WTC11 (cell line): Measurements from ENCODE around the gene COL2A1. TPM values are rescaled to one million over a fixed set of nuclear protein-coding genes. Genes with fewer than 3 reads are reported as not detected.

ENCODE experiments used
- ATAC-seq: fragments of 200-7000 bp; cut with Tn5 transposase; 2 replicates; pipeline ENCODE4 v1.10.0; 2021; ENCODE audit warnings: mild to moderate bottlenecking, moderate library complexity
- CTCF ChIA-PET: fragments of 300-600 bp; sonication (Branson Sonifier 250); formaldehyde crosslinking; loops from one replicate; lab custom pipeline; 2021; ENCODE audit warnings: antibody characterized with exemption; lab: Charles Lee
- POLR2A ChIA-PET: fragments of 350-600 bp; sonication (Branson Sonifier 250); formaldehyde crosslinking; loops from one replicate; lab custom pipeline; 2021; ENCODE audit warnings: antibody characterized with exemption; lab: Charles Lee
- DNase-seq: peaks from one replicate; pipeline ENCODE4 v3.0.0; 2021; ENCODE audit warnings: low spot score
- H3K27ac Mint-ChIP-seq: 2 replicates; pipeline ENCODE4 v1.8.0; 2021; ENCODE audit warnings: mixed read lengths
- H3K27me3 Mint-ChIP-seq: 2 replicates; pipeline ENCODE4 v1.8.0; 2021; ENCODE audit warnings: low read depth, mild to moderate bottlenecking, moderate library complexity, mixed read lengths
- H3K36me3 Mint-ChIP-seq: 2 replicates; pipeline ENCODE4 v1.8.0; 2021; ENCODE audit warnings: mixed read lengths
- H3K4me1 Mint-ChIP-seq: 2 replicates; pipeline ENCODE4 v1.8.0; 2022; ENCODE audit warnings: mixed read lengths
- H3K4me3 Mint-ChIP-seq: 2 replicates; pipeline ENCODE4 v1.8.0; 2021; ENCODE audit warnings: mild to moderate bottlenecking, moderate library complexity, mixed read lengths
- H3K9me3 Mint-ChIP-seq: 2 replicates; pipeline ENCODE4 v1.8.0; 2021; ENCODE audit warnings: mixed read lengths
- FOXK1 ChIP-seq: sonication (generic); formaldehyde crosslinking; IDR thresholded peaks from 2 replicates; pipeline ENCODE4 v1.8.0; 2022; ENCODE audit warnings: mild to moderate bottlenecking, moderate library complexity, missing genetic modification reagents
- GTF2I ChIP-seq: fragments of 250-450 bp; sonication (Bioruptor Pico); conservative IDR thresholded peaks from 2 replicates; pipeline ENCODE4 v1.4.0; 2021; ENCODE audit warnings: mild to moderate bottlenecking
- HMGA2 ChIP-seq: fragments of 250-450 bp; sonication (Bioruptor Pico); IDR thresholded peaks from 2 replicates; pipeline ENCODE4 v1.4.0; 2021; ENCODE audit warnings: mild to moderate bottlenecking, moderate library complexity
- IRF2 ChIP-seq: sonication (generic); formaldehyde crosslinking; IDR thresholded peaks from 2 replicates; pipeline ENCODE4 v1.8.0; 2022; ENCODE audit warnings: low read depth, missing genetic modification reagents, borderline replicate concordance
- MYBL2 ChIP-seq: sonication (generic); formaldehyde crosslinking; IDR thresholded peaks from 2 replicates; pipeline ENCODE4 v1.8.1; 2023; ENCODE audit warnings: mild to moderate bottlenecking, moderate library complexity, missing genetic modification reagents
- NR1H2 ChIP-seq: sonication (generic); formaldehyde crosslinking; IDR thresholded peaks from 2 replicates; pipeline ENCODE4 v1.9.0; 2021; ENCODE audit warnings: mild to moderate bottlenecking, moderate library complexity, missing genetic modification reagents
- RORB ChIP-seq: fragments of 250-450 bp; sonication (Bioruptor Pico); IDR thresholded peaks from 2 replicates; pipeline ENCODE4 v1.9.0; 2021; ENCODE audit warnings: mild to moderate bottlenecking
- SMAD4 ChIP-seq: sonication (generic); formaldehyde crosslinking; IDR thresholded peaks from 2 replicates; pipeline ENCODE4 v1.8.0; 2022; ENCODE audit warnings: mild to moderate bottlenecking, missing genetic modification reagents
- SP1 ChIP-seq: sonication (generic); formaldehyde crosslinking; conservative IDR thresholded peaks from 2 replicates; pipeline ENCODE4 v1.8.1; 2022; ENCODE audit warnings: missing genetic modification reagents
- ZNF317 ChIP-seq: sonication (generic); formaldehyde crosslinking; IDR thresholded peaks from 2 replicates; pipeline ENCODE4 v1.8.1; 2023; ENCODE audit warnings: low read depth, mild to moderate bottlenecking, moderate library complexity, missing genetic modification reagents, borderline replicate concordance
- total RNA-seq: library from RNA; stranded (reverse); gene quantifications from 3 replicates; pipeline ENCODE4 v1.2.3, GENCODE V29; 2021
- TF ChIP-seq, protein P1 (sequence below): sonication (generic); formaldehyde crosslinking; IDR thresholded peaks from 2 replicates; pipeline ENCODE4 v1.8.1; 2023; ENCODE audit warnings: mild to moderate bottlenecking, missing genetic modification reagents, moderate library complexity
- TF ChIP-seq, protein P2 (sequence below): fragments of 200-600 bp; IDR thresholded peaks from 2 replicates; pipeline ENCODE4 v1.8.0; 2022; ENCODE audit warnings: antibody characterized with exemption
- TF ChIP-seq, protein P3 (sequence below): sonication (generic); formaldehyde crosslinking; IDR thresholded peaks from 2 replicates; pipeline ENCODE4 v1.8.1; 2023; ENCODE audit warnings: mild to moderate bottlenecking, moderate library complexity, missing genetic modification reagents
- TF ChIP-seq, protein P4 (sequence below): sonication (generic); formaldehyde crosslinking; IDR thresholded peaks from 2 replicates; pipeline ENCODE4 v1.8.1; 2022; ENCODE audit warnings: mild to moderate bottlenecking, missing genetic modification reagents, moderate library complexity, borderline replicate concordance
- TF ChIP-seq, protein P5 (sequence below): fragments of 250-450 bp; sonication (Bioruptor Pico); IDR thresholded peaks from 2 replicates; pipeline ENCODE4 v1.9.0; 2021; ENCODE audit warnings: mild to moderate bottlenecking
- TF ChIP-seq, protein P6 (sequence below): sonication (generic); formaldehyde crosslinking; IDR thresholded peaks from 2 replicates; pipeline ENCODE4 v1.8.1; 2023; ENCODE audit warnings: mild to moderate bottlenecking, missing genetic modification reagents, borderline replicate concordance
- TF ChIP-seq, protein P7 (sequence below): sonication (generic); formaldehyde crosslinking; IDR thresholded peaks from 2 replicates; pipeline ENCODE4 v1.8.1; 2023; ENCODE audit warnings: mild to moderate bottlenecking, missing genetic modification reagents, moderate library complexity
- TF ChIP-seq, protein P8 (sequence below): fragments of 250-450 bp; sonication (Bioruptor Pico); IDR thresholded peaks from 2 replicates; pipeline ENCODE4 v2.1.2; 2022; ENCODE audit warnings: mild to moderate bottlenecking, moderate library complexity
- TF ChIP-seq, protein P9 (sequence below): fragments of 250-450 bp; sonication (Bioruptor Pico); IDR thresholded peaks from 2 replicates; pipeline ENCODE4 v1.9.0; 2021; ENCODE audit warnings: mild to moderate bottlenecking

Gene COL2A1
- total RNA-seq, 1 experiment from 2014 or later: 20.9 TPM

DNA sequence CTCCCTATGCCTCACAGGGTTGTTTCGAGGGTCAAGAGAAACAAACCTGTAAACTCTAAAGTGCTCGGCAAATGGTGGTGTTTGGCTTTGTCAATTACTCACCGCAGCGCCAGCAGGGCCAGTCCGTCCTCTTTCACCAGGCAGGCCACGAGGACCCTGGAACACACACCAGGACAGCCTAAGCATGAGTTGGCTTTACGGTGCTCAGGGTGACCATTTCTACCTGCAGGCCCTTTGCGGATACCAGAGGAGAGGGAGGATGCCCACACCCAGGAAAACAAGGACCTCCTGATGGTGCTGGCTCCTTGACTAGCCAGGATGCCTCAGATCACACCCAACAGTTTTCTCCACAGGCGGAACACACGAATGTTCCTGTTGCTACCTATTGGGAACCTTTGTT is 11.5 kb downstream of the COL2A1 start (continued):
- TF ChIP-seq, protein P1, sequence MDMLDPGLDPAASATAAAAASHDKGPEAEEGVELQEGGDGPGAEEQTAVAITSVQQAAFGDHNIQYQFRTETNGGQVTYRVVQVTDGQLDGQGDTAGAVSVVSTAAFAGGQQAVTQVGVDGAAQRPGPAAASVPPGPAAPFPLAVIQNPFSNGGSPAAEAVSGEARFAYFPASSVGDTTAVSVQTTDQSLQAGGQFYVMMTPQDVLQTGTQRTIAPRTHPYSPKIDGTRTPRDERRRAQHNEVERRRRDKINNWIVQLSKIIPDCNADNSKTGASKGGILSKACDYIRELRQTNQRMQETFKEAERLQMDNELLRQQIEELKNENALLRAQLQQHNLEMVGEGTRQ: no peak
- no peak for TF ChIP-seq HMGA2 (CRISPR knock-in tag)
- TF ChIP-seq SMAD4: no peak
- TF ChIP-seq, protein P2, sequence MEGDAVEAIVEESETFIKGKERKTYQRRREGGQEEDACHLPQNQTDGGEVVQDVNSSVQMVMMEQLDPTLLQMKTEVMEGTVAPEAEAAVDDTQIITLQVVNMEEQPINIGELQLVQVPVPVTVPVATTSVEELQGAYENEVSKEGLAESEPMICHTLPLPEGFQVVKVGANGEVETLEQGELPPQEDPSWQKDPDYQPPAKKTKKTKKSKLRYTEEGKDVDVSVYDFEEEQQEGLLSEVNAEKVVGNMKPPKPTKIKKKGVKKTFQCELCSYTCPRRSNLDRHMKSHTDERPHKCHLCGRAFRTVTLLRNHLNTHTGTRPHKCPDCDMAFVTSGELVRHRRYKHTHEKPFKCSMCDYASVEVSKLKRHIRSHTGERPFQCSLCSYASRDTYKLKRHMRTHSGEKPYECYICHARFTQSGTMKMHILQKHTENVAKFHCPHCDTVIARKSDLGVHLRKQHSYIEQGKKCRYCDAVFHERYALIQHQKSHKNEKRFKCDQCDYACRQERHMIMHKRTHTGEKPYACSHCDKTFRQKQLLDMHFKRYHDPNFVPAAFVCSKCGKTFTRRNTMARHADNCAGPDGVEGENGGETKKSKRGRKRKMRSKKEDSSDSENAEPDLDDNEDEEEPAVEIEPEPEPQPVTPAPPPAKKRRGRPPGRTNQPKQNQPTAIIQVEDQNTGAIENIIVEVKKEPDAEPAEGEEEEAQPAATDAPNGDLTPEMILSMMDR: no peak
- no peak for TF ChIP-seq IRF2 (CRISPR knock-in tag)
- TF ChIP-seq FOXK1: no peak
- TF ChIP-seq, protein P3, sequence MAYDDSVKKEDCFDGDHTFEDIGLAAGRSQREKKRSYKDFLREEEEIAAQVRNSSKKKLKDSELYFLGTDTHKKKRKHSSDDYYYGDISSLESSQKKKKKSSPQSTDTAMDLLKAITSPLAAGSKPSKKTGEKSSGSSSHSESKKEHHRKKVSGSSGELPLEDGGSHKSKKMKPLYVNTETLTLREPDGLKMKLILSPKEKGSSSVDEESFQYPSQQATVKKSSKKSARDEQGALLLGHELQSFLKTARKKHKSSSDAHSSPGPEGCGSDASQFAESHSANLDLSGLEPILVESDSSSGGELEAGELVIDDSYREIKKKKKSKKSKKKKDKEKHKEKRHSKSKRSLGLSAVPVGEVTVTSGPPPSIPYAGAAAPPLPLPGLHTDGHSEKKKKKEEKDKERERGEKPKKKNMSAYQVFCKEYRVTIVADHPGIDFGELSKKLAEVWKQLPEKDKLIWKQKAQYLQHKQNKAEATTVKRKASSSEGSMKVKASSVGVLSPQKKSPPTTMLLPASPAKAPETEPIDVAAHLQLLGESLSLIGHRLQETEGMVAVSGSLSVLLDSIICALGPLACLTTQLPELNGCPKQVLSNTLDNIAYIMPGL: no peak
- TF ChIP-seq ZNF317: no peak
- TF ChIP-seq, all 79 proteins: peak for 0

DNA sequence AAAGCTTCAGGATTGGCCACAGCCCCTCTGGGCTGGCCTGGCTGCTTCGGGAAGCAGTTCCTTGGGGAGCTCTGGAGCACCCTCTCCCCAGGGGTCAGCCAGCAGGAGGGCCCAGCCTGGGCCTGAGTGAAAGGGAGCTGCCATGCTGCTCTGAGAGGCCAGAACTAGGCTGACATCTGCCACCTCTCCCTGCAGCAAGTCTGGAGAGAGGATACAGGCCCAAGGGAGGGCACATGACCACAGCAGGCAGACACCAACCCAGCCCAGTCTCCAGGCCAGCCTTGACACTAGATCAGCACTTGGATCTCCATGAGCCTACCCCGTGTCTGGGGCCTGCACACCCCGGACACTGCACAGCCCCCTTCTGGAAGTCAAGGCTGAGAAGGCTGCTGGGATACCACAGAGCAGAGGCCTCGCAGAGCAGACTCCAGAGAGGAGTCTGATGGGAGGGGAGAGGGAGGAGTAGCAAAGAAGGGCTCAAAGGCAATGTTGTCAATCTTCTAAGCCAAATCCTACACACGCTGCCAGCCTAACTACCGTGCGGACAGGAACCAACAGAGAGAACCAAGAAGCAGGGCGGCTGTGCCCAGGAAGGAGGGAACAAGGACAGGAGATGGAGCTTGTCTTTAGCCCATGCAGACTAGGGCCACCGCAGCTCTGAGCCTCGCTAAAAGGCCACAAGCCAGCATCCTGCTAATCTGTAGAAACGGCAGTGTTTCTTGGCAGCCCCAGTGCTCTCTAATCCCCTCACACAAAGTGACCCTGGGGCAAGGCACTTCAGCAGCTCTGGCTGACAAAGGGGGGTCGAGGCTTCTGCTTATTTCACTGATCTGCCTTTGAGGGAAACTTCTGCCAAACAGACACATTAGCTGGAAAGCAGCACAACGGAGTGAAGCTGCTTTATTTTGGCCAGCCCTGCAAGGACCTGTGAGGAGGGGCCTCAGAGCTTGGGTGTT is 12.9 kb downstream of the COL2A1 start:
- ChIA-PET POLR2A (no interaction called here), CTCF (interaction anchor here (1.0 to 2.4 kb wide), 6 partner anchors 28 to 152 kb away, joined by 3 to 8 read pairs (median 4); partner anchors contain the start of gene TMEM106C)
- DNase-seq (no peak), ATAC-seq (no peak)
- peaks cover 11% of the 10 kb centered on the region for H3K4me1 Mint-ChIP-seq
- no peaks in the 10 kb centered on the region for H3K9me3 Mint-ChIP-seq
- TF ChIP-seq, protein P4, sequence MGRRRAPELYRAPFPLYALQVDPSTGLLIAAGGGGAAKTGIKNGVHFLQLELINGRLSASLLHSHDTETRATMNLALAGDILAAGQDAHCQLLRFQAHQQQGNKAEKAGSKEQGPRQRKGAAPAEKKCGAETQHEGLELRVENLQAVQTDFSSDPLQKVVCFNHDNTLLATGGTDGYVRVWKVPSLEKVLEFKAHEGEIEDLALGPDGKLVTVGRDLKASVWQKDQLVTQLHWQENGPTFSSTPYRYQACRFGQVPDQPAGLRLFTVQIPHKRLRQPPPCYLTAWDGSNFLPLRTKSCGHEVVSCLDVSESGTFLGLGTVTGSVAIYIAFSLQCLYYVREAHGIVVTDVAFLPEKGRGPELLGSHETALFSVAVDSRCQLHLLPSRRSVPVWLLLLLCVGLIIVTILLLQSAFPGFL (CRISPR knock-in tag): no peak
- TF ChIP-seq, protein P5, sequence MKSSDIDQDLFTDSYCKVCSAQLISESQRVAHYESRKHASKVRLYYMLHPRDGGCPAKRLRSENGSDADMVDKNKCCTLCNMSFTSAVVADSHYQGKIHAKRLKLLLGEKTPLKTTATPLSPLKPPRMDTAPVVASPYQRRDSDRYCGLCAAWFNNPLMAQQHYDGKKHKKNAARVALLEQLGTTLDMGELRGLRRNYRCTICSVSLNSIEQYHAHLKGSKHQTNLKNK (CRISPR knock-in tag): no peak
- TF ChIP-seq SP1 (no peak), RORB (CRISPR knock-in tag) (no peak), SMAD4 (no peak), MYBL2 (CRISPR knock-in tag) (no peak), GTF2I (CRISPR knock-in tag) (no peak), NR1H2 (CRISPR knock-in tag) (no peak)
- TF ChIP-seq, protein P6, sequence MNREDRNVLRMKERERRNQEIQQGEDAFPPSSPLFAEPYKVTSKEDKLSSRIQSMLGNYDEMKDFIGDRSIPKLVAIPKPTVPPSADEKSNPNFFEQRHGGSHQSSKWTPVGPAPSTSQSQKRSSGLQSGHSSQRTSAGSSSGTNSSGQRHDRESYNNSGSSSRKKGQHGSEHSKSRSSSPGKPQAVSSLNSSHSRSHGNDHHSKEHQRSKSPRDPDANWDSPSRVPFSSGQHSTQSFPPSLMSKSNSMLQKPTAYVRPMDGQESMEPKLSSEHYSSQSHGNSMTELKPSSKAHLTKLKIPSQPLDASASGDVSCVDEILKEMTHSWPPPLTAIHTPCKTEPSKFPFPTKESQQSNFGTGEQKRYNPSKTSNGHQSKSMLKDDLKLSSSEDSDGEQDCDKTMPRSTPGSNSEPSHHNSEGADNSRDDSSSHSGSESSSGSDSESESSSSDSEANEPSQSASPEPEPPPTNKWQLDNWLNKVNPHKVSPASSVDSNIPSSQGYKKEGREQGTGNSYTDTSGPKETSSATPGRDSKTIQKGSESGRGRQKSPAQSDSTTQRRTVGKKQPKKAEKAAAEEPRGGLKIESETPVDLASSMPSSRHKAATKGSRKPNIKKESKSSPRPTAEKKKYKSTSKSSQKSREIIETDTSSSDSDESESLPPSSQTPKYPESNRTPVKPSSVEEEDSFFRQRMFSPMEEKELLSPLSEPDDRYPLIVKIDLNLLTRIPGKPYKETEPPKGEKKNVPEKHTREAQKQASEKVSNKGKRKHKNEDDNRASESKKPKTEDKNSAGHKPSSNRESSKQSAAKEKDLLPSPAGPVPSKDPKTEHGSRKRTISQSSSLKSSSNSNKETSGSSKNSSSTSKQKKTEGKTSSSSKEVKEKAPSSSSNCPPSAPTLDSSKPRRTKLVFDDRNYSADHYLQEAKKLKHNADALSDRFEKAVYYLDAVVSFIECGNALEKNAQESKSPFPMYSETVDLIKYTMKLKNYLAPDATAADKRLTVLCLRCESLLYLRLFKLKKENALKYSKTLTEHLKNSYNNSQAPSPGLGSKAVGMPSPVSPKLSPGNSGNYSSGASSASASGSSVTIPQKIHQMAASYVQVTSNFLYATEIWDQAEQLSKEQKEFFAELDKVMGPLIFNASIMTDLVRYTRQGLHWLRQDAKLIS (CRISPR knock-in tag): no peak
- TF ChIP-seq, protein P7, sequence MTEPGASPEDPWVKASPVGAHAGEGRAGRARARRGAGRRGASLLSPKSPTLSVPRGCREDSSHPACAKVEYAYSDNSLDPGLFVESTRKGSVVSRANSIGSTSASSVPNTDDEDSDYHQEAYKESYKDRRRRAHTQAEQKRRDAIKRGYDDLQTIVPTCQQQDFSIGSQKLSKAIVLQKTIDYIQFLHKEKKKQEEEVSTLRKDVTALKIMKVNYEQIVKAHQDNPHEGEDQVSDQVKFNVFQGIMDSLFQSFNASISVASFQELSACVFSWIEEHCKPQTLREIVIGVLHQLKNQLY (CRISPR knock-in tag): no peak
- TF ChIP-seq, protein P8, sequence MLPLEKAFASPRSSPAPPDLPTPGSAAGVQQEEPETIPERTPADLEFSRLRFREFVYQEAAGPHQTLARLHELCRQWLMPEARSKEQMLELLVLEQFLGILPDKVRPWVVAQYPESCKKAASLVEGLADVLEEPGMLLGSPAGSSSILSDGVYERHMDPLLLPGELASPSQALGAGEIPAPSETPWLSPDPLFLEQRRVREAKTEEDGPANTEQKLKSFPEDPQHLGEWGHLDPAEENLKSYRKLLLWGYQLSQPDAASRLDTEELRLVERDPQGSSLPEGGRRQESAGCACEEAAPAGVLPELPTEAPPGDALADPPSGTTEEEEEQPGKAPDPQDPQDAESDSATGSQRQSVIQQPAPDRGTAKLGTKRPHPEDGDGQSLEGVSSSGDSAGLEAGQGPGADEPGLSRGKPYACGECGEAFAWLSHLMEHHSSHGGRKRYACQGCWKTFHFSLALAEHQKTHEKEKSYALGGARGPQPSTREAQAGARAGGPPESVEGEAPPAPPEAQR (CRISPR knock-in tag): no peak
- TF ChIP-seq, protein P9, sequence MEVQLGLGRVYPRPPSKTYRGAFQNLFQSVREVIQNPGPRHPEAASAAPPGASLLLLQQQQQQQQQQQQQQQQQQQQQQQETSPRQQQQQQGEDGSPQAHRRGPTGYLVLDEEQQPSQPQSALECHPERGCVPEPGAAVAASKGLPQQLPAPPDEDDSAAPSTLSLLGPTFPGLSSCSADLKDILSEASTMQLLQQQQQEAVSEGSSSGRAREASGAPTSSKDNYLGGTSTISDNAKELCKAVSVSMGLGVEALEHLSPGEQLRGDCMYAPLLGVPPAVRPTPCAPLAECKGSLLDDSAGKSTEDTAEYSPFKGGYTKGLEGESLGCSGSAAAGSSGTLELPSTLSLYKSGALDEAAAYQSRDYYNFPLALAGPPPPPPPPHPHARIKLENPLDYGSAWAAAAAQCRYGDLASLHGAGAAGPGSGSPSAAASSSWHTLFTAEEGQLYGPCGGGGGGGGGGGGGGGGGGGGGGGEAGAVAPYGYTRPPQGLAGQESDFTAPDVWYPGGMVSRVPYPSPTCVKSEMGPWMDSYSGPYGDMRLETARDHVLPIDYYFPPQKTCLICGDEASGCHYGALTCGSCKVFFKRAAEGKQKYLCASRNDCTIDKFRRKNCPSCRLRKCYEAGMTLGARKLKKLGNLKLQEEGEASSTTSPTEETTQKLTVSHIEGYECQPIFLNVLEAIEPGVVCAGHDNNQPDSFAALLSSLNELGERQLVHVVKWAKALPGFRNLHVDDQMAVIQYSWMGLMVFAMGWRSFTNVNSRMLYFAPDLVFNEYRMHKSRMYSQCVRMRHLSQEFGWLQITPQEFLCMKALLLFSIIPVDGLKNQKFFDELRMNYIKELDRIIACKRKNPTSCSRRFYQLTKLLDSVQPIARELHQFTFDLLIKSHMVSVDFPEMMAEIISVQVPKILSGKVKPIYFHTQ (CRISPR knock-in tag): no peak
- H3K27ac Mint-ChIP-seq: no peak overlapping the region
- H3K4me3 Mint-ChIP-seq: no peak overlapping the region
- H3K27me3 Mint-ChIP-seq: peaks cover 66% of the 10 kb centered on the region
- no peaks in the 10 kb centered on the region; the same call in 1 of the 2 replicates for H3K36me3 Mint-ChIP-seq
